ENCODE measurements around the gene ANO1.

DNA sequence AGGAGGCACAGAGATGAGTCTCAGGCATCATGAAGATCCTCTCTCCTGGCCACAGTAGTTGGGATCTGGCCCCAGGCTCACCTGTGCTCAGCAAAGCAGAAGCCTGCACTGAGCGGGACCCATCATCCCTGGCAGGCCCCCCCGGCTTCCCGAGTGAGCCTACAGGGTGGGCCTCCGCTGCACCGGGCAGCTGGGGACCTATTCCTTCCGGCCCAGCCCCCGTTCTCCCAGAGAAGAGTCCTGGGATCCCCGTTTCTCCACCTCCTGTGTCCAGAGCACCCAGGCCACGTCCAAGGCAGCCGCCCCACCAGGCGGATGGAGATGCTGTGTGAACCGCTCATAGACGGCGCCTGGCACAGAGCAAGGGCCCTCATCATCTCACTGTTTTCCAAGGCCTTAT is 52.5 kb downstream of the ANO1 start:
- TF ChIP-seq, protein P1, sequence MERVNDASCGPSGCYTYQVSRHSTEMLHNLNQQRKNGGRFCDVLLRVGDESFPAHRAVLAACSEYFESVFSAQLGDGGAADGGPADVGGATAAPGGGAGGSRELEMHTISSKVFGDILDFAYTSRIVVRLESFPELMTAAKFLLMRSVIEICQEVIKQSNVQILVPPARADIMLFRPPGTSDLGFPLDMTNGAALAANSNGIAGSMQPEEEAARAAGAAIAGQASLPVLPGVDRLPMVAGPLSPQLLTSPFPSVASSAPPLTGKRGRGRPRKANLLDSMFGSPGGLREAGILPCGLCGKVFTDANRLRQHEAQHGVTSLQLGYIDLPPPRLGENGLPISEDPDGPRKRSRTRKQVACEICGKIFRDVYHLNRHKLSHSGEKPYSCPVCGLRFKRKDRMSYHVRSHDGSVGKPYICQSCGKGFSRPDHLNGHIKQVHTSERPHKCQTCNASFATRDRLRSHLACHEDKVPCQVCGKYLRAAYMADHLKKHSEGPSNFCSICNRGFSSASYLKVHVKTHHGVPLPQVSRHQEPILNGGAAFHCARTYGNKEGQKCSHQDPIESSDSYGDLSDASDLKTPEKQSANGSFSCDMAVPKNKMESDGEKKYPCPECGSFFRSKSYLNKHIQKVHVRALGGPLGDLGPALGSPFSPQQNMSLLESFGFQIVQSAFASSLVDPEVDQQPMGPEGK (CRISPR knock-in tag; IDR thresholded peaks at IDR 0.05; ENCODE audit: borderline replicate concordance), result no peak
- TF ChIP-seq, protein P2, sequence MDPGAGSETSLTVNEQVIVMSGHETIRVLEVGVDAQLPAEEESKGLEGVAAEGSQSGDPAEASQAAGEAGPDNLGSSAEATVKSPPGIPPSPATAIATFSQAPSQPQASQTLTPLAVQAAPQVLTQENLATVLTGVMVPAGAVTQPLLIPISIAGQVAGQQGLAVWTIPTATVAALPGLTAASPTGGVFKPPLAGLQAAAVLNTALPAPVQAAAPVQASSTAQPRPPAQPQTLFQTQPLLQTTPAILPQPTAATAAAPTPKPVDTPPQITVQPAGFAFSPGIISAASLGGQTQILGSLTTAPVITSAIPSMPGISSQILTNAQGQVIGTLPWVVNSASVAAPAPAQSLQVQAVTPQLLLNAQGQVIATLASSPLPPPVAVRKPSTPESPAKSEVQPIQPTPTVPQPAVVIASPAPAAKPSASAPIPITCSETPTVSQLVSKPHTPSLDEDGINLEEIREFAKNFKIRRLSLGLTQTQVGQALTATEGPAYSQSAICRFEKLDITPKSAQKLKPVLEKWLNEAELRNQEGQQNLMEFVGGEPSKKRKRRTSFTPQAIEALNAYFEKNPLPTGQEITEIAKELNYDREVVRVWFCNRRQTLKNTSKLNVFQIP (CRISPR knock-in tag; IDR thresholded peaks at IDR 0.05; ENCODE audit: borderline replicate concordance, low read depth), result no peak
- TF ChIP-seq ZFP3 (CRISPR knock-in tag; IDR thresholded peaks at IDR 0.05) (no peak), GLIS3 (CRISPR knock-in tag; IDR thresholded peaks at IDR 0.05) (no peak), ARNTL (CRISPR knock-in tag; IDR thresholded peaks at IDR 0.05; ENCODE audit: borderline replicate concordance, low read depth) (no peak), TCF4 (CRISPR knock-in tag; IDR thresholded peaks at IDR 0.05; ENCODE audit: borderline replicate concordance) (no peak), BACH2 (CRISPR knock-in tag; IDR thresholded peaks at IDR 0.05; ENCODE audit: borderline replicate concordance) (no peak), ESRRG (CRISPR knock-in tag; IDR thresholded peaks at IDR 0.05) (no peak)

Measured in SK-N-SH treated with all-trans-retinoic acid at 6 μM for 48 hours (cell line).